Skin of body (tissue), 2 donors: Measurements from ENCODE around the gene MATN1. TPM values are rescaled to one million over a fixed set of nuclear protein-coding genes. Genes with fewer than 3 reads are reported as not detected.

ENCODE experiments used
- DNase-seq: peaks from one replicate; lab custom pipeline; 2025; lab: John Stamatoyannopoulos, UW
- total RNA-seq: library from RNA; depleted of rRNA; stranded (reverse); fragments of >200 nt; gene quantifications from one replicate; pipeline ENCODE4 v1.2.3, GENCODE V29; 2014

The MATN1 gene
- total RNA-seq, 1 donor from 2014 or later = 1.4 TPM

DNA sequence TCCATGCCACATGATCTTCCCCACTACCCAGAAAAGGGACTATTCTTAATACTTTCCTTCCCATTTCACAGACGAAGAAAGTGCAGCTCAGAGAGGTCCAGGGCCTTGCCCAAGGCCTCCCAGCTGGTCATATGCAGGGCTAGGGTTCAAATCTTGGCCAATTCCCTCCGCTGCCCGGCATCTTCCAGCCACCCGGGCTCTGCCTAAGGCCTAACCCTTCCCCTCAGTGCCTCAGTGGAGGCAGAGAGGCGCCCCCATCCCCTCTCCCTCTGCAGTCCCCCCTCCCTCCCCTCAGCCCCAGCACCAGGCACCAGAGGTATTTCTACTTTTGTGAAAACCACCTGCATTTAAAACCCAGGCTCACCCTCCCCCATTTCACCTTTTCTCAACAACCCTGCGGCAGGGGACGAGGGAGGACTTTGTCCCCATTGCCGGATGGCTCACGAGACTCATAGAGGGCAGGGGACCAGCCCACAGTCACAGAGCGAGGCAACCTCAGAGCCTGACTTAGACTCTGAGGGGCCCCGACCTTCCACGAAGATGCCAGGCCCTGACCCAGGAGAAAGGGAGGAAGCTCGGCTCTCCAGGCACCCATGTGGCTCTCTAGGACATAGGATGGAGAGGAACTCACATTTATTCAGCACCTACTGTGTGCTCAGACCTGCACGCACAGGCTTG is 21.9 kb upstream of the MATN1 start:
- DNase-seq = no peak

DNA sequence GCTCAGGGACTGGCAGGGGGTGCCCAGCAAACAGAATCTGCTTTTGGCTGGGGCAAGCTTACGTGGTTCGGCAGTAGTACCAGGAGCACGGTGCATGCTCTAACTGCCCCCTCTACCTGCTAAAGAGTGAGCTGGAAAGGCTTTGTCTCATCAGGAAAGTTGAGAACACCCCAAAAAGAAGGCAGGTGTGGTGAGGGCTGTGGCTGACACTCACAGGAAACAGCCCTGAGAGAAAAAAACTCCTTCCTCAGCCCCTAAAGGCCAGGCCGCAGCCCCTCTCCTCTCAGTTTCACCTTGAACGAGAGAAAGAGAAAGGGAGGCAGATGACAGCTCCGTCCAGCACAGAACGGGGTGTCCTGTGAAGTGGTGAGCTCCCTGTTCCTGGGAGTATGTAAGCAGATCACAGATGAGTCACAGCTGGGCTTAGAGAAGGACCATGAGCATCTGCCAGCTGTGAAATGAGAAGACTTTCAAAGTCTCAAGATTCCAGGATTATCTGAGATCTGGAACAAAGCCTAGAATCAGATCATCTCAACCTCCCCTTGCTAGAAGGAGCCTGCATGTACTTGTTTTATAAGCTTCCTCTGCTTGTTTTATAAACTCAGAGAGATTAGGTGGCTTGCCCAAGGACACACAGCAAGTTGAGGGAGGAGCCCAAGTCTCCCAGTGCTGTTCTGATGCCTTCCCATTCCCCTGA is 20.8 kb upstream of the MATN1 start:
- no peak for DNase-seq

DNA sequence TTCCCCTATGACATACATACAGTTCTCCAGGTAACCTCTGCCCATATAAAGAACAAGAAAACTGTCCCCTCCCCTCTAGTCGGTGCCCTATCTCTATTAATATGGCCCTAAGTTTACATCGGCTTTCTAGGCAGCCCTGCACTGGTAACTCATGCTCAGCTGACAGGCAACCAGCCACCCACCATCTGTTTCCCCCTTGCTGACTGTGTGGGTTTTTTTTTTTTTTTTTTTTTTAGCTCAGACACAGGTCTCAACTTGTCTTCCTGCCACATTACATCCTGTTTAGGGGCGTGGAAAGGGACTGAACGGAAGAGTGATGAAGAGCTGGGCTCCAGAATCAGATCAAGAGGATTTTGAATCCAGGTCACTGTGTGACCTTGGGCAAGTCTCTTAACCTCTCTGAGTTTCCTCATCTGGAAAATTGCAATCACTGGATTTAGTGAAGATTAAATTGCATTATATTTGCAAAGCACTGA is 20.2 kb upstream of the MATN1 start:
- no peak for DNase-seq

GRCh38 chr1:30742963-30743559 is 19.7 kb upstream of the MATN1 start:
- DNase-seq = no peak

DNA sequence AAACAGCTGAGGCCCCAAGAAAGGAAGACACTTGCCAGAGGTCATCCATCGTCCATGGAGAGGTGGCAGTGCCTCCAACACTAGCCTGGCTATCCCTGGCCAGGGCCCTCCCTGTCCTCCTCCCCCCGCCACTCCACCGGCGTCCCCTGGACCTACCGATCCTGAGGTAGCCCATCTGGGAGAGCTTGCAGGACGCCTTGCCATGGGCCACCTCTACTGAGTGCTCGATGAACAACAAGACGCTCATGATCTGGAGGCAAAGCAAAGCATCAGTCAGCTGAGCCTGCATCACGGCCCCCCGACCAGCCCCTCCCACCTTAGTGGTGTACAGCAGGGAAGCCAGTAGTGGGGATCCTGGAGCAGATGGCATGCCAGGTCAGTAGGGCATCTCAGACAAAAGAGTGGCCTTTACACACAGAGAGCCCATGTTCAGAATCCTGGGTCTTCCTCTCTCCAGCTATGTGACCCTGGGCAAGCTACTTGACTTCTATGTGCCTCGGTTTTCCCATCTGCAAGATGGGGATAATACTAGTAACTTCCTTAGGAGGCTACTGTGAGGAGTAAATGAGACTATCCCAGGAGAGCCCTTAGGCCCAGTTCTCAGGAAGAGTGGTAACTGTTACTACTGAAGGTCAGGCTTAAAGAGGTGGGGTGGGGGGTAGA is 19.0 kb upstream of the MATN1 start:
- no peak for DNase-seq

- no peak for DNase-seq
Measured at GRCh38 chr1:30741239-30741894, 18.0 kb upstream of the MATN1 start.

DNA sequence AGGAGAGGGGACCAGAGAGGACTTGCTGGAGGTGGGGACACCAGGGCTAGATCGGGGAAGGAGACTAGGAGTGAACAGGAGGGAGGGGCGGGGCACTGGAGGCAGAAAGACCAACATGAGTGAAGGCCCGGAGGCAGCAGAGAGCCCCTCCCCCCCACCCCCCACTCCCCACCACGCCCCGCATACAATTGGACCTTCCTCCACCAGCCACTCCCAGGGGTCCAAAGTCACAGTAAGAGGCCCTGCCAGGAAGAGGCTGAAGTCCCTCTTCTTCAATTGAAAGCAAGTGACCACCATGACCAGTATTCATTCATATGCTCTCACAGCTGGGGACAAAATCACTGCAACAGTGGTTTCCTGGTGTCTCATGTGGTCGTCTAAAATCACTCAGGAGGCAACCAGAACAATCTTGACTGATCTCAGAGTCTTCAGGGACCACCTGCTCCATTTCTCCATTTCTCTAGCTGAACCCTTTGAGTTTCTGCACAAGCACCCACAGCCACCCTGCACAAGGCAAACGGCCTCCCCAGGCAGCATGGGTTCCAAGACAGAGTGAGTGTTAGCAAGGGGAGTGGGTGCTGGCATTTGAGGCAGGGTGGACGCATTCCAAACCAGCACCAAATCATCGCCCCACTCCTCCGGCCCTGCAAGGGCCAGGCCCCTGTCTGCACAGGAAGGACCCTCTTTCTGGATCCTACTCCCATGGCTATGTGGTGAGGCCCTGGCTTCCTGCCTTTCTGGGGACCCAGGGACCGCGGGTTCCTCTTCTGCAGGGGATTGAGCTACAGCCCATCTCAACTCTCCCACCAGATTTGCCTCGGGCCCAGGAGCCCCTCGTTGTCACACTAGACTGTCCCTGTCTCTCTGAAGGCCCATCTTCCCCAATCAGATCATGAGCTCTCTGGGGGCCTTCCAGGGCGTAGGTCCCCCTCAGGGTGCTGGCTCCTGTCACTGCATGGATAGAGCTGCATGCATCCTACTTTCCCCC is 17.2 kb upstream of the MATN1 start:
- no peak for DNase-seq

DNA sequence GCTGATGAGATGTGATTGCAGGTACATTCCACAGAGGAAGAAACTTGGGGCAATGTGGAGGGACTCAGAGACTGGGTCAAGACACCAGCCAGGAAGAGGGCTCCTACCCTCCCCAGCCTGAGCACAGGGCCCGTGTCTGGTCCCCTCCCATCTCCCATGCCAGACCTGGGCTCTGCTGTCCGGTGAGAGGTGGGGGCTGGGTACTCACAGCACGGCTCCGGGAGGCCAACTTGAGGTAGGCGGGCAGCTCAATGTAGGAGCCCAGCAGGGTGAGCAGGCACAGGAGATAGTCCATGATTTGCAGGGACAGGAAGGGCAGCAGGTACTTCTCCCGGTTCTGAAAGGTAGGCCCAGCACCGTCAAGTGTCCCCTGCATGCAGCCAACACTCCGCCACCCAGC is 16.2 kb upstream of the MATN1 start:
- DNase-seq = no peak

DNA sequence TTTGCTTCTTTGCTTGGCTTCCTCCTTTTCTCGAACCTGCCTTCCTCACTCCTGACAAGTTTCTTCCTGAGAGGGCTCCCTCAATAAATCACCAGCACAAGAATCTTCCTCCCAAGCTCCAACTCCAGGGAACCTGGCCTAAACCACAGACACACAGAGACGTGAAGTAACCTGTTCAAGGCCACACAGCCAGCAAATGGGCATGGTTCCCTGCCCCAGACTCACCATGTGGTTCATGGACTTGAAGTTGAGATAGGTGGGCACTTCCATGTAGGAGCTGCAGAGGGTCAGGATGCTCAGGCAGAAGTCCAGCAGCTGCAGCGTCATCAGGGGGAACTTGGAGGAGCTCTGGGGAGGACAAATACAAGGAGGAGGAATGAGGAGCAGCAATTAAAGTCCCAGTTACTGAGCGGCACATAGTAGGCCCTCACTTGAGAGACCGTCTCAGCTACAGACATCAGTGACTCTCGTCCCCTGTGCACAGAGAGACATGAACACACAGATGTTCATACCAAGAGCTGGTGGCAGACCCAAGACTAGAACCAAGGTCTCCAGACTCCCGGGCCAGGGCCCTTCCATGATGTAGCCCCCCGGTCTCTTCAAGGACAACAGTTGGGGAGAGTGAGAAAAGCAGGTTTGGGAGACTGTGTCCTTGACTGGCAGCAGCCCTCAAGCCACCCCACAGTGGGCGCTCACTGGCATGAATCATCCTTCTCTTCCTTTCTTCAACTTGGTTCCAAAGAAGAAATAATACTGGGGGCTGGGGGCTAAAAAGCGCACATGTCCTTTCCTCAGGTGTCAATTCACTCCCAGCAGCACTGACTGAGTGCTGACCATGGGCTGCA is 15.6 kb upstream of the MATN1 start:
- no peak for DNase-seq

- DNase-seq = no peak
Measured at GRCh38 chr1:30738040-30738714, 14.8 kb upstream of the MATN1 start.

DNA sequence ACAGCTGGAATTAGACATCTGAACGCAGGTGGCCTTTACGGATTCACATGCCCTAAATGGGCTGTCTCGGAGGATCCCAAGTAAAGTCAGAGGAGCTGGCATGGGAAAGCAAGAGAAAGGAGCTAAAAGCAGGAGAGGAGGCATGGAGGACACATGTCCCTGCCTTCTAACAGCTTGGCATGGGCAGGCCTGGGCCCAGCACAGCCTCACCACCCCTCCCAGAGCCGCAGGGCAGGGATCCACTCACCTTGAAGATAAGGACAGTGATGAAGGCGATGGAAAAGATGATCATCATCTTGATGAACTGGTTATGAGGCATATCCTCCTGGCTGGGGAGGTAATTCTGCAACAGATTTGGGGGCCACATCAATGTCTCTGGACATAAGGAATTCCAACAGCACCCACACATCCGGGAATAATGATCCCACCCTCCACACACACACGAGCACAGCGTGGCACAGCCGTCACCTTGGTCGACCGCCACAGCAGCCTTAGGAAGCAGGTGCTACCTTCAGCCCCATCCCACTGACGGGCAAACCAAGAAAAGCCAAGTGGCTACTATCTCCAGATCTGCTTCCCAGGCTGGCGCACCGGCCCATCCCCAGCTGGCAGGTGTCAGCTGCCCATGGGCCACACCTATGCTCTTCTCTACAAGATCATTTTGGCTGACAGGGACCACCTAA is 14.1 kb upstream of the MATN1 start:
- DNase-seq = no peak

DNA sequence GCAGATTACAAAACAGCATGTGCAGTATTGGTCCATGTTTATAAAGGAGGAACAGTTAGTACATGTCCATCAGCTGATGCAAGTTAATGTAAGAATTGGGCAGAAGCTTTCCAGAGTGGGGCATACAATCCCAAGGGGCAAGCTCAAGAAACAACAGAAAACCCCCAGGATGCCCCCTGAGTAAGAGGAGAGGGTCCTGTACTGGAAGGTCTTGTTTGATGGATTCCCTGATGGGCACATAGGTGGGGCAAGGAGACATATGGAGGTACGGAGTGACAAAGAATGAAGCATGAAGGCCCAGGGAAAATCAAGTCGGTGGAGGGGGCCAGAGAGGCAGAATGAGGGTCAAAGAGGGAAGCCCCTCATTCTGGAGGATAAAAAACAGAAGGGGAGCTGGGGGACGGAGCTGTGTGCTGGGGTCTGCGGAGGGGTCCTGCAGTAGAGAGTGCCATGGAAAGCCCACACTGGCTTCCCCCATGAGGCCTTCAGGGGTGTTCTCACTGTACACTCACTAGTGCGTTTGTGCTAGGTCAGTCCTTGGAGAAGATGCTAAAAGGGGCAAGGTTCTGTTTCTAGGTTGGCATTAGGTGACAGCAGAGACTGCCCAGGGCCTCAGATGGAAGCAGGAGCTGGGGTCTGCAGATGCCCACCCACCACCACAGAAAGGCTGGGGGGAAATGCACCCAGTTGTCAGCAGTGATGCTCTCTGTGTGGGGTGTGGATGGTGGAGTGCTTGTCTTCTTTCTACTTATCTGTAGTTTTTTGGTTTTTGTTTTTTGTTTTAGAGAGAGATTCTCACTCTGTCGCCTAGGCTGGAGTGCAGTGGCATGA is 12.5 kb upstream of the MATN1 start:
- no peak for DNase-seq

- no peak for DNase-seq
Measured at GRCh38 chr1:30735124-30735523, 11.7 kb upstream of the MATN1 start.

DNA sequence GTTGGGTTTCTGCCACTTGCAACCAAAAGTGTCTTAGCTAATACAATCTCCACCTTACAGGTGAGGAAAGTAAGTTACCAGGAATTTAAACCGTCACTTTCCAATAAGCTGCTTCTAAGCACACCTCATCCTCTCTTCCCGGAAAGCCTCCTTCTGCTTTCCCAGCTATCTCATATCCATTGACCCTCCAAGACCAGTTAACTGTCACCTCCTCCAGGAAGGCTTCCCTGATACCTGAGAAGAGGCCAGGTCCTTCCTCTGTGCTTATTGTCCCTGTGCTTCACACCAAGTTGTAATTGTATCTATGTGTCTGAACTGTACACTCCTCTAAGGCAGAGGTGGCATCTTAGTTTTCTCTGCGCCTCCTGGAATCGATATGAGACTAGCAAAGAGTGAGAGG is 11.2 kb upstream of the MATN1 start:
- DNase-seq = no peak

- no peak for DNase-seq
Measured at GRCh38 chr1:30734106-30734505, 10.7 kb upstream of the MATN1 start.

DNA sequence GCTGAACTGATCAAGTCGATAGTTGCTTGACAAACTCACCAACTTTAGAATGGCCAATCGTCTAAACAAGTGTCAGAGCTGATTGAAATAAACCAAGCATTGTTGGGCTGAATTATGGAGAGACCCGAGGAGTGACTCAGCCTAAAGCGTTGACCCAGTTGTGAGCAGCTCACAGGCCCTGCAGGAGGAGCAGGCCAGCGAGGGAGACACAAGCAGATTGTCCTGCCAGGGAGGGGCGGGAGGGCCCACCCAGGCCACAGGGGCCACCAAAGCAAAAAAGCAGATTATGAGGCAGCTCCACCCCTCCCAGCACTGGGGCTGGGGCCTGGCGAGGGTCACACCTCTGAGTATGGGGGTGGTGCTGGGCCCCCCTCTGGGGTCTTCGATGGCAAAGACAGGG is 10.1 kb upstream of the MATN1 start:
- DNase-seq = no peak

DNA sequence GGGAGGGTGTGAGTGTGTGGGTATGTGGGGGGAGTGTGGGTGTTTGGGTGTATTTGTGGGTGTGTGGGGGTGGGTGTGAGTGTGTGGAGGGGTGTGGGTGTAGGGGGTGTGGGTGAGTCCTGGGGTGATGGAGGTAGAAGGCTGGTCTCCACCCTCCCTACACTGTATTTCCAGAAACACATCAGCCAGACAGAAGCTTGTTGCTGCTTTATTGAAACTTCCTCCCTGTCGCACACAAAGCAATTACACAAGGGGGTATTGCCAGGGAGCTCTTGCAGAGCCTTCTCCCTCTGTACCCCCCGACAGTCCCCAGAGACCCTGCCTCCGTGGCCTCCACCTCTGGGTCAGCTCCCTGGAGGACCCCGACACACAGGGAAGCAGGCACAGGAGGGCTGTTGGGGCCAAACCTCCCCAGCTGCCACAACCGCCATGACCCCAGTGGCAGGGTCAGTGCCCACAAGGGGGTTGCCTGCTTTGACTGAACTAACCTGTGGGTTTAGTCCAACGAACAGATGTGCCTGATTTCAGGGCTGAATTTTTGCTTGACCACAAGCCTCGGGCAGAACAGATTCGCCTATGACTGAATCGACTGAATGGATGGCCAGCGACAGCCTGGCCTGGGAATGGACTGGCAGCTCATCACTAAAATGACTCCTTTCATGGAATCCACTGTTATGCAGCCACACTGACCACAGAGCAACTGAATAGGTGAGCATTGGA is 9.1 kb upstream of the MATN1 start:
- DNase-seq = no peak
